ENCODE results near the gene TOM1.
"Not testable (repeated sequence)": the region's sequence is repeated elsewhere in the genome, so short reads cannot be mapped to it uniquely, and the experiment has no call there.

TOM1 gene

DNA sequence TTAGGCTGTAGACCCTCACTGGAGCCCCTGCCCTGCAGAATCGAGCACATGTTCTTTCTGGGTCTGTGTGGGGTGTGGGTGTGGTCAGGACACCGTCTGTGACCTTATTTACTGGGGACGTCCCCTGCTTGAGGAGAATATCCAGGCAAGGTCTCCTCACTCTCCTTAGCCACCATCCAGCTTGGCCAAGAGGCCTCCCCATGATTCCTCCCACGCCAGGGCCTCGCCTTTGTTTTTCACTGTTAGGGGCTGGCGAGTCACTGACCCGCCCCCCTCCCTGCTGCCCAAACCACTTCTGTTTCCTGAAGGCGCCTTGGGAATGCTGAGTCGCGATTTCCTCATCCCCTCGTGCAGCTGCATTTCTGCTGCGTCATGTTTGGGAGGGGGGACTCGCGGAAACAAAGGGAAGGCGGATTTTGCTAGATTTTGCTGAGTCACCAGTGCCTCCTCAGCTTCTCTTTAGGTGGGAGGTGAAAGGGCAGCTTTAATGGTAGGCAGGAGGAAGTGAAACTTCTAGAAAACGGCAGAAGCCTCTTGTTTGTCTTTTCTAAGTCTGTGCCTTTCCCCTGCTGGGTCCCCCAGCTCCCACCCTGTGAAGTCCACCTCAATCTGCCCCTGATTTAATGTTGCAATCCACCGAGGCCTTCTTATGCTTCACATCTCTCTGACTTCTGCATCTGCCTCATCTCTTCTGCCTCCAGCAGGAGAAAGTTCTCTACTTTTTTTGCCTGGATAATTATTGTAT, 77.2 kb downstream of the TOM1 start:
- no peak for DNase-seq

DNA sequence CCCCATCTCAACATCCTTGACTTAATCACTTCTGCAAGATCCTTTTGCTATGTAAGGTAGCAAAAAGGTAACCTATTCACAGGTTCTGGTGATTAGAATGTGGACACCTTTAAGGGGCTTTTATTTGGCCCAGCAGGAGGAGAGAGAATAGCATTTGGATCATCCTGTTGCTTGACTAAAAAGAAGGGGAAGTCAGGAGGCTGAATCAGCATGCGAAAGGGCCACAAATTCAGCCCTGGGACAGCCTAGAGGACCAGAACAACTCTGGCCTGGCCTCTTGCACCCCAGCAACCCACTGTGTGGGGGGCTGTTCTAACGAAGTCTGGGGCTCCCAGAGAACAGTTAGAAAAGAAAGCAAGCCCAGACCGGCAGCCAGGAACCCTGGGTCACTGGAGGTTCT, 78.0 kb downstream of the TOM1 start:
- no peak for DNase-seq

DNA sequence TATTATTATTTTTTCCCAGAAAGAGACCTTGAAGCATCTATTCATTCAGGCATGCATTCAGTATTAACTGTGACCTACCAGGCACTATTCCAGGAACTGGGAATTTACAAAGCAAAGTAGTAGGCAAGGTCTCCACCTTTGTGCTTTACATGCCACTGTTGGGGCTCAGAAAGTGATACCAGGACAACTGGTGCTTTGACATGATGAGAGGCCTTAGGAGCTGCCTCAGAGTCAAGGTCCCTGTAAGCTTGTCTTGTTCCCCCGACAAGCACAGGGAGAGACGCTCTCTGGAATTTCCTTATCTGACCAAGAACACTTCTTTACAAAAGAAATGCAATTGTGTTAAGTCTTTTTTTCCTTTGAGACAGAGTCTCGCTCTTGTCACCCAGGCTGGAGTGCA, 78.9 kb downstream of the TOM1 start:
- no peak for DNase-seq

DNA sequence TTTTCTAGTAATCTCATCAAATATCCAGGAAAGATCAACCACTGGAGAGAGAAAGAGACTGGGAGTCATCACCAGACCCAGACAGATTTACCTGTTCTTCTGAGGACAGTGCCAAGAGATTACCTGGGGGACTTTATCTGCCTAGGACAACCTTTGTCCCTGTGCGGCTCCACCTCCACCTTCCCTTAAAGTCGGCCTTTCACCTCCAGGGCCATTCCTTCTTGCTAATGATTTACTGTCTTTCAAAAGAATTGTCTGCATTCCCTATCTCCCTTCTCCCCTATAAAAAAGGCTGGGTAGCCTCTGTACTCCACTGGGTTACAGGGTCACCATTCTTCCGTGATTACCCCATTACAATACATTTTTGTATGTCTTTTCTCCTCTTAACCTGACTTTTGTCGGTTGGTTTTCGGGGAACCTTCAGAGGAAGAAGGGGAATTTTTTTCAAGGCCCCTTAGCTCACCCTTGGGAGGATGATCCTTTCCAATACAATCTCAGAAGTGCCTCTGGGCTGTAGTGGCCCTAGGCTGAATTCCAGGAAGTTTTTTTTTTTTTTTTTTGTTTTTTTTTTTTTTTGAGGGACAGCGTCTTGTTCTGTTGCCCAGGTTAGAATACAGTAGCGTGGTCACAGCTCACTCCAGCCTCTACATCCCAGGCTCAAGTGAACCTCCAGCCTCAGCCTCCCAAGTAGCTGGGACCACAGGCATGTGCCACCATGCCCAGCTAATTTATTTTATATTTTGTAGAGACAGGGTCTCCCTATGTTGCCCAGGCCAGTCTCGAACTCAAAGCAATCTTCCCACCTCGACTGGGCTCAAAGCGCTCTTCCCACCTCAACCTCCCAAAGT, 79.7 kb downstream of the TOM1 start:
- DNase-seq, result no peak

DNA sequence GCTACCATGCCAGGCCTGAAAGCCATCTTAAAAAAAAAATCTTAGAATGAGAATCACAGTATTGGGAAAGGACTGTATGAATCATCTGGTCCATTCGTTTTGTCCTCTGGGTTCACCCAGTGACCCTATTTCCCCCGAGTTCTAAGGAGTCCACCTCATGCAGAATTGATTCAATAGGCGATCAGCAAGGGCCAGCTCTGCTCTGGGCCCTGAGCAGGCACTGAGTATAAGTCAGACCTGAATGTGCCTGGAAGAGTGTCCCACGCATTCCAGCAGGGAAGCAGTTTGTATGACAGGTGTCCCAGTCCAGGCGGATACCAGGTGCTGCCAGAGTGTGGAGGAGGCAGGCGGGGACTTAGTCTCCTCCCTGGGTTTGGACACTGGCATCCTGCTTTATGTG, 80.3 kb downstream of the TOM1 start:
- no peak for DNase-seq

DNA sequence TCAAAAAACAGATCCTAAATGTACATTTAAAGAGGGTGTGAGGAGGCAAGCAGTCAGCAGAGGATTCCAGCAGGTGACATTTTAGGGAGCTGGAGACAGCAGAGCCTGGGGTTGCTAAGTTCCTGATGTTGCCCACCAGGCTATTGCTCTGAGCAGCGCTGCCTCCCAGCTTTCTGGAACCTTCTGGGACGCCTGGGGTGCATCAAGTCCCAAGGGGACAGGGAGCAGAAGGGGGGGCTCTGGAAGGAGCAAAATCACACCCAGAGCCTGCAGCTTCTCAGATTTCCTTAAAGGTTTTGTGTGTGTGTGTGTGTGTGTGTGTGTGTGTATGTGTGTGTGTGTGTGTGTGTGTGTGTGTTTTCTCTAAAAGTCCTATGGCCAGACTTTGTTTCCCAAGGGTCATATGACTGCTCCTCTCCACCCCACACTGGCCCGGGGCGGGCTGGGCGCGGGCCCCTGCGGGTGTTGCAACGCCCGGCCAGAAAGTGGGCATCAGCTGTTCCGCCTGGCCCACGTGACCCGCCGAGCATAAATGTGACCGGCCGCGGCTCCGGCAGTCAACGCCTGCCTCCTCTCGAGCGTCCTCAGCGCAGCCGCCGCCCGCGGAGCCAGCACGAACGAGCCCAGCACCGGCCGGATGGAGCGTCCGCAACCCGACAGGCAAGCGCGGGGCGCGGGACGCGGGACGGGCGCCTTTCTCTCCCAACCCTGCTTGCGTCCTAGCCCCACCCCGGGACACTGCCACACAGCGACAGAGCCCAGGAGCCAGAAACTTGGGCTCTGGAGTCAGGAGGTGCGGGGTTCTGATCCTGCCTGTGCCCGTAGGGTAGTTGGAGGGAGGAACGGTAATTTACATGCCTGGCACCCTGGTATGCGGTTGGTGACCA, 81.1 kb downstream of the TOM1 start, which contains the start of gene HMOX1:
Gene HMOX1, plus strand, starts transcription at position 560 of the 887 bp plus-strand sequence. Its CDS starts 78 bp downstream, at position 638.
- peak; percentile 5 for DNase-seq

DNA sequence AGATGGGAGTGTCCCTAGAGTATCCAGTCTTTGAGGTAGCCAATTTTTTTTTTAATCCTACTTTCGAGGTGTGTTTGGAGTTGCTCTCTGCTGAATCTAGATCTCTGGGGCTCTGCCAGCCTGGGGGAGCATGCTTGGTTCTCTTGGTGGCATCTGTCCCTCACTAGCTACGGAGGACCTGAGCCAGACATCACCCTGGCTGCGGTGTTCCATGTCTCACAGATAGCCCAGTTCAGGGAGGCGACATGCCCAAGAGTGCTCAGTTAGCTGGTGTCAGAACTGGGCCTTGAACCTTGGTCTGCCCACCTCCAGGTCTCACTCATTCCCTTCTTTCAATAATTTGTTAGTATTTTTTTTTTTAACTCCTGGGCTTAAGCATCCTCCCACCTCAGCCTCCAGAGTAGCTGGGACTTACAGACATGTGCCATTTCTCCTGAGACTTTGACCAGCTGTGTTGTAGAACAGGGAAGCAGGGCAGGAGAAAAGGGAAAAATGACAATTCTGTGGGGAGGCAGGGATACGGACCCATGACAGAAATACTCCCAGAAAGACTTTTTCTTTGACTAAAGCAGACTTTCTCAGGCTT, 81.8 kb downstream of the TOM1 start:
- no peak for DNase-seq

DNA sequence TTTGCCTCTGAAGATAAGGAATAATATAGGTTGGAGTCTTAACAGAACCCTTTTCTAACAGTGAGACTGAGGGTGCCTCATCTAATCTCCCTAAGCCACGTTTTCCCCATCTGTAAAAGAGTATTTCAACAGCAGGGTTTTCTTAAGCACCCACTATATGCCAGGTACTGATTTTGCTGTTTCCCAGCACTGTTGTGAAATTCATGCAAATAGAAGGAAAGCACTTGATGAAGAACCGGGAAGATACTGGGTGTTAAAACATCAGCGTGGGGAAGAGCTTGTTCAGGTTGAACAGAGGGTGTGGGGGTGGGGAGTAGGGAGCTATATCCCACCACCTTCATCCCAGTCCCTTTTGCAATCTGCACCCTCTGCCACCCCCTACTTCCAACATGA, 84.0 kb downstream of the TOM1 start:
- no peak for DNase-seq

DNA sequence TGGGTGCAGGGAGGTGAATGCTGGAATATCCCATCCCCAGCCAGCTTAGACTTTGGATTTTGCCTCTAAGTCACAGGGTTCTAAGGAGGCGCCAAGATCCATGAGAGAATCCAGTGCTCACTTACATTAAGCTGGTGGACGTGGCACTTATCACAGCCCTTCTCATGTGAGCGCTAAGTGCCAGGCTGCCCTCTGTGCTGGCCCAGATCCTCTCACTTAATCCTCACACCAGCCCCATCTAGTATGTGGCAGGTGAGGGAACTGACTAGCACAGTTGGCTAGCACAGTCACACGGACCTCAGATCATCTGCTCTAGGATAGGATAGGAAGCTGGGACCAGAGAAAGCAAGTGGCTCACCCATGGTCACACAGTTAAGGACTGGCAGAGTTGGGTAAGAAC, 84.8 kb downstream of the TOM1 start:
- no peak for DNase-seq

DNA sequence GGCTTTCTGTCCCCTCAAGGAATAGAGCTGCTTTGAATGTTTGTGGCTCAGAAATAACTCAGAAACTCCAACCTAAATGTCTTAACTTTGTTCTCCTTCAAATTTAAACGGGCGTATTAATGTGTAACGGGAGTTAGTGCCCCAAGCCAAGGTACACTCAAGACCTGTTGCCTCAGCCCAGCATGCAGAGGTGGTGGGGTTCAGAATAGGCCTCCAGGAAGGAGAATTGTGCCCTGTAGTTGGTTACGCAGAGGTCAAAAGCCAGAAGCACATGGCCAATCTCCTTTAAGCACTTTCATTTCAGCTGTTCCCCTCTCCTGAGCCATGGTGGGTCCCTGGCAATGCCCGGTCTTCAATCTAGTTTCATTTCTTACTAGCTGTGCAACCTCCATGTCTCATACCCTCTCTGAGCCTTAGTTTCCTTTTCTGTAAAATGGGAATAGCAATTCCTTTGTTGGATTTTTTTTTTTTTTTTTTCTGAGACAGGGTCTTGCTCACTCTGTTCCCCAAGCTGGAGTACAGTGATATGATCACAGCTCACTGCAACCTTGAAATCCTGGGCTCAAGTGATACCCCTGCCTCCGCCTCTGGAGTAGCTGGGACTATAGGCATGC, 85.4 kb downstream of the TOM1 start:
- no peak for DNase-seq

DNA sequence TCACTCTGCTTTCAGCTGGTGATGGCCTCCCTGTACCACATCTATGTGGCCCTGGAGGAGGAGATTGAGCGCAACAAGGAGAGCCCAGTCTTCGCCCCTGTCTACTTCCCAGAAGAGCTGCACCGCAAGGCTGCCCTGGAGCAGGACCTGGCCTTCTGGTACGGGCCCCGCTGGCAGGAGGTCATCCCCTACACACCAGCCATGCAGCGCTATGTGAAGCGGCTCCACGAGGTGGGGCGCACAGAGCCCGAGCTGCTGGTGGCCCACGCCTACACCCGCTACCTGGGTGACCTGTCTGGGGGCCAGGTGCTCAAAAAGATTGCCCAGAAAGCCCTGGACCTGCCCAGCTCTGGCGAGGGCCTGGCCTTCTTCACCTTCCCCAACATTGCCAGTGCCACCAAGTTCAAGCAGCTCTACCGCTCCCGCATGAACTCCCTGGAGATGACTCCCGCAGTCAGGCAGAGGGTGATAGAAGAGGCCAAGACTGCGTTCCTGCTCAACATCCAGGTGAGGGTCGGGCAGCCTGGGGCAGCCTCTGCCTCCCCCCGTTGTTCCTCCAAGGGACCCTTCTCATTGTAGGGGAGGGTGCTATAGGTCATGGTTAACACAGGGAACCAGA, 87.1 kb downstream of the TOM1 start:
- no peak for DNase-seq

DNA sequence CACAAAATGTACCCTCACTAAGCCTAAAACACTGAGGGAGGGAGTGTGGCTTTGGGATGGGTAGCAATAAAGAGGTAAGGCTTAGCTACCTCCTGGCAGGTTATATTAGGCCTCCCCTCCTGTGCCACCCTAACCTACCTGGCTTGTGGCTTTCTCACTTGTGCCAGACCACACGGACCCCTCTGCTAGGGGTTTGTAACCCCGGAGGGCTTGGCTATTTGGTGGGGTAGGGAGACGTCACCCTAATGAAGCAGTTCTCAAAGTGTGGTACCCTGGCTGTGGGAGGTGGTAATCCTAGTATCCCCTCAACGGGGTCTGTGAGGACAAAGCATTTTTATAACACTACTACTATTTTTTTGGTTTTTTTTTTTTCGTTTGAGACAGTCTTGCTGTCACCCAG, 91.2 kb downstream of the TOM1 start:
- no peak for DNase-seq

DNA sequence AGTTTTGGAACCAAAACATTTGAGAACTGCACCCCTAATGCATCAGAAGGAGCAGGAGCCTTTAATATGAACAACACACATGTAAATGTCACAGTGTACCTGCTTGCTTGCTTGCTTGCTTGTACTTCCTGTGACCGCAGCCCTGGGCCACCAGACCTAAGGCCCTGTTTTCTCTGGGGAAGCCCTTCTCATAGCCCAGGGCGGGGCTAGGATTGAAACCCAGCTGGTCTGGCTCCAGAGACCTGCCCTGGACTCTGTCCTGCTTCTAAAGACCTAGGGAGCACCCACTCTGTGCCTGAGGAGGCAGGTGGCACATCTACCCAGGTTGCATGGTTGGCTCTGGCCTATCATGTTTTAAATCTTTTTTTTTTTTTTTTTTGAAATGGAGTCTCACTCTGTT, 92.7 kb downstream of the TOM1 start:
- no peak for DNase-seq

DNA sequence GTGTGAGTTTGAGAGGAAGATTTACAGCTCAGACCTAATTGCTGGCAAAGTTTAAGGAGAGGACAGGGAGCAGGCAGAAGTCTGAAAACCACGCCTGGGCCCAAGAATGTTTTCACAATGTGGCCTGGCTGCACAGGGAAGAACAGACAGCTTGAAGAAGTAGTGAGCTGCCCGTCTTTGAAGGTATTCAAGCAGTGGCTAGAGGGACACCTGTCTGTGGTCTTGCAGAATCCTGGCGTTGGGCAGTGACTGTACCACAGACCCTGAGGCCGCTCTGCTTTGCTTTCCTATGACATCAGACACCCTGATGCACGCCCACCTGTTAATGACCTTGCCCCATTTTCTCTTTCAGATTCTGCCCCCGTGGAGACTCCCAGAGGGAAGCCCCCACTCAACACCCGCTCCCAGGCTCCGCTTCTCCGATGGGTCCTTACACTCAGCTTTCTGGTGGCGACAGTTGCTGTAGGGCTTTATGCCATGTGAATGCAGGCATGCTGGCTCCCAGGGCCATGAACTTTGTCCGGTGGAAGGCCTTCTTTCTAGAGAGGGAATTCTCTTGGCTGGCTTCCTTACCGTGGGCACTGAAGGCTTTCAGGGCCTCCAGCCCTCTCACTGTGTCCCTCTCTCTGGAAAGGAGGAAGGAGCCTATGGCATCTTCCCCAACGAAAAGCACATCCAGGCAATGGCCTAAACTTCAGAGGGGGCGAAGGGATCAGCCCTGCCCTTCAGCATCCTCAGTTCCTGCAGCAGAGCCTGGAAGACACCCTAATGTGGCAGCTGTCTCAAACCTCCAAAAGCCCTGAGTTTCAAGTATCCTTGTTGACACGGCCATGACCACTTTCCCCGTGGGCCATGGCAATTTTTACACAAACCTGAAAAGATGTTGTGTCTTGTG, 93.7 kb downstream of the TOM1 start:
- DNase-seq, result no peak

DNA sequence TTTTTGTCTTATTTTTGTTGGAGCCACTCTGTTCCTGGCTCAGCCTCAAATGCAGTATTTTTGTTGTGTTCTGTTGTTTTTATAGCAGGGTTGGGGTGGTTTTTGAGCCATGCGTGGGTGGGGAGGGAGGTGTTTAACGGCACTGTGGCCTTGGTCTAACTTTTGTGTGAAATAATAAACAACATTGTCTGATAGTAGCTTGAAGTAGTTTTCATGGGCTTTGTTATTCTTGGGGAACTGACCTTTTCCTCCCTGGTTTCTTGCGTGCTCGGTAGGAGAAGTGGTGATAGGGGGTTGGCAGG, 94.3 kb downstream of the TOM1 start:
- no peak for DNase-seq

DNA sequence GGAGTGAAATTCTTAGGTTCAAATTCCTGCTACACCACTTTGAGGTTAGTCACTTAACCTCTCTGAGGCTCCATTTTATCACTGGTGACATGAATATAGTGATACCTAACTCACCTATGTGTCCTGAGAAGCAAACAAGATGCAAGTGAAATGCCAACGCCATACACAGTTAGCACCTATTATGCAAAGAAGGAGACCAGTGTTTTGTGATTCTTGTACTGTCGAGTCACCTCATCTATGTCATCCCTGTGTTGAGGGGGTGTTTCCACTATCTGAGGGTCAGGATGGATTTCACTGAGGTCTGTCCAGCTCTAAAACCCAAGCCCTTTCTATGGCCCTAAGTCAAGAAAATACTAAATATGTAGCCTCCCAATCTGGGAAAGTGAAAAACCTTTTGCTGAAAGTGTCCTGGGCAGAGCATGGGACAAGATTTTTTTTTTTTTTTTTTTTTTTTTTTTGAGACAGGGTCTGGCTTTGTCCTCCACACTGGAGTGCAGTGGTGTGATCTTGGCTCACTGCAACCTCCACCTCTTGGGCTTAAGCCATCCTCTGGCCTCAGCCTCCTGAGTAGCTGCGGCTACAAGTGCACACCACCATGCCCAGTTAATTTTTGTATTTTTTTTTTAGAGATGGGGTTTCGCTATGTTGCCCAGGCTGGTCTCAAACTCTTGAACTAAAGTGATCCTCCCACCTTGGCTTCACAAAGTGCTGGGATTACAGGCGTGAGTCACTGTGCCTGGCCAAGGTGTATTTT, 95.3 kb downstream of the TOM1 start:
- no peak for DNase-seq

DNA sequence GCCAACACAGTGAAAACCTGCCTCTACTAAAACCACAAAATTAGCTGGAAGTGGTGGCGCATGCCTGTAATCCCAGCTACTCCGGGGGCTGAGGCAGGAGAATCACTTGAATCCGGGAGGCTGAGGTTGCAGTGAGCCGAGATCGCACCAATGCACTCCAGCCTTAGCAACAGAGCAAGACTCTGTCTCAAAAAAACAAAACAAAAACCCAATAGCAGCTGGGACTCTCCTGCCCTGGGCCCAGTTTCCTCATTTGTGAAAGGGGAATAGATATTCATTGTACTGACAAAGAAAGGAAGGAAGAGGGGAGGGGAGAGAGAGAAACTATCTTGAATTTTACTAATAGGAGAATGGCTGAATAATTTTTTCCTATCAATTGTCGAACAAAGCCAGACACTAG, 96.9 kb downstream of the TOM1 start:
- DNase-seq, result not testable (repeated sequence)

DNA sequence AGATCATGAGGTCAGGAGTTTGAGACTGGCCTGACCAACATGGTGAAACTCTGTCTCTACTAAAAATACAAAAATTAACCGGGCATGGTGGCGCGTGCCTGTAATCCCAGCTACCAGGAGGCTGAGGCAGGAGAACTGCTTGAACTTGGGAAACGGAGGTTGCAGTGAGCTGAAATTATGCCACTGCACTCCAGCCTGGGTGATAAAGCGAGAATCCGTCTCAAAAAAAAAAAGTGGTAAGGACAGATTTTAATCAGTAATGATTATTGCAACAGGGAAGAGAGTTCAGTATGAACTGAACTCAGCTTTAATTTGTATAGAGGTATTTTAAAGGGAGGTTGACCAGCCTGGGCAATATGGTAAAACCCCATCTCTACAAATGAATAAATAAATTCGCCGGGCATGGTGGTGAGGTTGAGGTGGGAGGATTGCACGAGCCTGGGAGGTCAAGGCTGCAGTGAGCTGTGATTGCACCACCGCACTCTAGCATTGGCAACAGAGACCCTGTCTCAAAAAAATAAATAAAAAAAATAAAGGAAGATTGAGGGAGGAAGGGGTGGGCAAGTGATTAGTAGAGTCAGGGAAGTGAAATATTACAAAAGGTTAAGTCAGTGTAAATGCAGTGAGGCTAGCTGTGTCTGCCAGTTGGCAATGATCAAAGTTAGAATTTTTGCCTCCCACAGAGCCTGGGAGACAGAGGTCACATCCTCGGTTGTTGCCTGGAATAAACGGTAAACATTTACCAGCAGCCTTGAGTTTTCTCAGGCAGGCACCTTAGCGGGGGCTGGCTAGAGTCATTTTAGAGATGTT, 97.6 kb downstream of the TOM1 start:
- no peak for DNase-seq
